COLO668 (cell line): ENCODE results near the gene RAB40B.
"Not testable (repeated sequence)": the region's sequence is repeated elsewhere in the genome, so short reads cannot be mapped to it uniquely, and the experiment has no call there.

Experiments used
- DNase-seq: peaks from one replicate; lab custom pipeline; 2025; ENCODE audit not compliant: unreplicated experiment; lab: John Stamatoyannopoulos, UW

RAB40B gene

DNA sequence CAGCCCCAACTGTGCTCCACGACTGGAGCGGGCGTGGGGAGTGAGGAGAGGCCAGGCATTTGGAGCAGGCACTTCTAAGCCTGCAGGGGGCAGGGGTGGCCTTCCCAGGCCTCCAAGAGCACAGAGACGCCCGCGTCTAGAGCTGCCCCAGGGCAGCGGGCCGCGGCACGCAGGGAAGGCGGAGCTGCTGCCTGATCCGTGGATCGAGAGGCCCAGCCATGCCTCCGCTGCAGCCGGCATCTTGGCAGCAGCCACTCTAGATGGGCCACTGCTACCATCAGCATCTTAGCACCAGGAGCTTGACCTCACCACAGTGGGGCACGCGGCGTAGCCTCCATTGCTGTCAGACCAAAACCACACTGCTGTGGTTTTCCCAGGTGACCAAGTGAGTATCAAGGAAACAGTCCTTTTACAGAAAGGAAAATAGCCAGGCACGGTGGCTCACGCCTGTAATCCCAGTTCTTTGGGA lies 29.8 kb downstream of the RAB40B start:
- DNase-seq, result peak; percentile 67

DNA sequence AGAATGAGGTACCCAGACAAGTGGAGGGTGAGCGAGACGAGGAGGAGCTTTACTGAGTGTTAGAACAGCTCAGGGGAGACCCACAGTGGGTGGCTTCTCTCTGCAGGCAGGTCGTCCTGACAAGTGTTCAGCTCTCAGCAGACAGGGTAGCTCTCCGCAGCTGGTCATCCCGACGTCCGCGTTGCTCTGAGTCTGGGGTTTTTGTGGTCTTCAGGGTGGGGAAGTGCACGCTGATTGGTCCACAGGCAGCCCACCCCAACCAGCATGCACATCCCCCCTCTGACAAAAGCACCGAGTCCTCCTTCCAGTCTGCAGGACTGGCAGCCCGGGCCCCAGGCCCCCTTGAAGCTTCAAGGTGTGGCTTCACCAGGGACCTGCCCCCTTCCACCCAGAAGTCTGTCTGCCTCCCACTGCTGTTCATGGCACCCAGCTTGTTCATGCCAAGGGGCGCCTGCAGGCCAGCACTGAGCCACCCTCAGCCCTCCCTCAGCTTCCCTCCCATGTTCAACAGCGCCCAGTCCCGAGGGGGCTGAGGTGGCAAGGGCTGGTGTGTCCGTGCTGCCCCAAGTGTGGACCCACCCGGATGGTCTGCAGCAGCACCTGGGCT lies 30.4 kb downstream of the RAB40B start:
- DNase-seq, result no peak

DNA sequence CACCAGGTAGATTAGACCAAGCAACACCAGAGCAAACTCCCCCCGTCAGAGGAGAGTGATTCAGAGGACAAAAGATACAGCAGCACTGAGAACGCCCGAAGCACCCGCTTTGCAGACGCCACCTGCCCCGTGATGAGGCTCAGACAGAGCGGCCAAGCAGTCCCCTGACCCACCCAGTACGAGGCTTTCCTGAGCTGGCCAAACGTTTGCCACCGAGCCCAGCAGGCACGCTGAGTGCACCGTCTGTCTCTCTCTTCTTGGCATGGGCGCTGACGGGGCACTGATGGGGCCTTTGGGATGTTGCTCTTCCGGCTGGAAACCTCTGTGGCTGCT lies 30.9 kb downstream of the RAB40B start:
- DNase-seq, result no peak

DNA sequence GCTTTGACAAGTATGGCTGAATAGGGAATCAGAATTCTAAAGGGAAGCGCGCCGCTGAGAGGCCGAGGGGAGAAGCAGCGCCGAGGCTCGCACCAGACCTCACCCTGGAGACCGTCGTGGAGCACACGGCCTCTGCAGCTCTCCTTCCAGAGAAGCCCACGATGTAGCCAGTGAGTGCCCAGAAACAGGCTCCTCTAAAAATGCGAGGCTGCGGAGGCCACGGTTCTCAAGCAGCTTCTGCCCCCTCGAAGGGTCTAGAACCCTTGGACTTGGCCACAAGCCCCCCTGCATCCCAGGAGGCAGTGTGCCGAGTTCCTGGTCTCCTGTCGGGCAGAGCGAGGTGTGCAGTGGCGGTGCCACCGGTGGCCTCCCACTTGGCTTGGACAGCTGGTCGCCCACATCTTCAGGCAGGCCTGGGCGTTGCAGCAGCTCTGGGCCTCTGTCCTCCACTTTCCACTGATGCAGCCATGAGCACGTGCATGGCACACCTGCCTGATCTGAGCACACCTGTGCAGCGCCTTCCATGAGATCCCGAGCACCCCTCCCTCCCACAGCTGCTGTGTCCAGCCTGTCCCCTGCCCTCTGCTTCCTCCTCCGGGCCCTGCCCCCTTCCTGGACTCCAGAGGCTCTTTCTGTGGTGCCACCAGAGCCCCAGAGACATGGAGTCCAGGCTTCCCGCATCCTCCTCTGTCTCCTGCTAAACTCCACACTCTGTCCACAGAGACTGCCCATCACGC lies 31.4 kb downstream of the RAB40B start:
- DNase-seq, result no peak

DNA sequence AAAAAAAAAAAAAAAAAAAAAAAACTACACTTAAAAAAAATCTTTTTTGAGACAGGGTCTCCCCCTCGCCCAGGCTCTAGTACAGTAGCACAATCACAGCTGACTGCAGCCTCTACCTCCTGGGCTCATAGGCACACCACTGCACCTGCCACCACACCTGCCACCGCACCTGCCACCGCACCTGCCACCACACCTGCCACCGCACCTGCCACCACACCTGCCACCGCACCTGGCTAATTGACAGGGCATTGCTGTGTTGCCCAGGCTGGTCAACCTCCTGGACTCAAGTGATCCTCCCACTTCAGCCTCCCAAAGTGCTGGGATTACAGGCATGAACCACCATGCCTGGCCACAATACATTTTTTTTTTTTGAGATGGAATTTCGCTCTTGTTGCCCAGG lies 32.6 kb downstream of the RAB40B start:
- DNase-seq, result no peak

DNA sequence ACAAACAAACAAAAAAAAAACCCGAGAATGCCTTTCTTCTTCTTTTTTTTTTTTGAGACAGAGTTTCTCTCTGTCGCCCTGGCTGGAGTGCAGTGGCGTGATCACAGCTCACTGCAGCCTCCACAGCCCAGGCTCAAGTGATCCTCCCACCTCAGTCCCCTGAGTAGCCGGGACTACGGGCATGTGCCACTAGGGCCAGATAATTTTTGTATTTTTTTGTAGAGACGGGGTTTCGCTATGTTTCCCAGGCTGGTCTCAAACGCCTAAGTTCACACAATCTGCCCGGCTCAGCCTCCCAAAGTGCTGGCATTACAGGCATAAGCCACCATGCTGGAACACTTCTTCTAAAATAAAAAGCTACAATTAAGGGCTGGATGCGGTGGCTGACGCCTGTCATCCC lies 33.3 kb downstream of the RAB40B start:
- no peak for DNase-seq

DNA sequence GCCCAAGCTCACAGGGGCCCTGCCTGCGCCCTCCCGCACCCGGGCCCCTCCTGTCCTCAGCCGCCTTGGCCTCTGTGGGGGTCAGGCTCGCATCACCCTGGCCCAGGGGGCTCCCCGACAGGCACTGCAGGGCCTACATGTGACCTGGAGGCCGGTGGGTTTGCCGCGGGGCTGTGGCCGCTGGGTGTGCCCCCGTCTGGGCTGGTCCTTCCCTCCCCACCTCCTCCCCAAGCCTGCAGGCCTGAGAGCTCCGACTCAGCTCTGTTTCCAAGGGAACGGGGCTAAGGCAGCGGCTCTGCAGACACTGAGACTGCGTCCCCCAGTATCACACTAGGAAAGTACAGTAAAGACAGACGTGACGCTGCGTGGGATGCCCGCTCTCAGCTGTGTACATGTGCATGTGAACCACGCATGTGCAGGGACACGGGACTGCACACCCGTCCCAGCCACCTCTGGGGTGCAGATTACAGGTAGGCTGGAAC lies 33.8 kb downstream of the RAB40B start:
- no peak for DNase-seq

DNA sequence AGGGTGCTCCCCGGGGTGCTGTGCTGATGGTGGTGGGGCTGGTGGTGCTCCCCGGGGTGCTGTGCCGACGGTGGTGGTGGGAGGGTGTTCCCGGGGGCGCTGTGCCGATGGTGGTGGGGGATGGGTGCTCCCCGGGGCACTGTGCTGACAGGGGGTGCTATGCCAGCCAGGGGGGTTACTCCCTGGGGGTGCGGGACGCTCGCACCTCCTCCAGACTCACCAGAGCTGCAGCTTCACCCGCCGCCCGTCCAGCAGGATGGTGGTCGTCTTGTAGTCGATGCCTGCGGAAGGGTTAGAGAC lies 34.3 kb downstream of the RAB40B start:
- no peak for DNase-seq

DNA sequence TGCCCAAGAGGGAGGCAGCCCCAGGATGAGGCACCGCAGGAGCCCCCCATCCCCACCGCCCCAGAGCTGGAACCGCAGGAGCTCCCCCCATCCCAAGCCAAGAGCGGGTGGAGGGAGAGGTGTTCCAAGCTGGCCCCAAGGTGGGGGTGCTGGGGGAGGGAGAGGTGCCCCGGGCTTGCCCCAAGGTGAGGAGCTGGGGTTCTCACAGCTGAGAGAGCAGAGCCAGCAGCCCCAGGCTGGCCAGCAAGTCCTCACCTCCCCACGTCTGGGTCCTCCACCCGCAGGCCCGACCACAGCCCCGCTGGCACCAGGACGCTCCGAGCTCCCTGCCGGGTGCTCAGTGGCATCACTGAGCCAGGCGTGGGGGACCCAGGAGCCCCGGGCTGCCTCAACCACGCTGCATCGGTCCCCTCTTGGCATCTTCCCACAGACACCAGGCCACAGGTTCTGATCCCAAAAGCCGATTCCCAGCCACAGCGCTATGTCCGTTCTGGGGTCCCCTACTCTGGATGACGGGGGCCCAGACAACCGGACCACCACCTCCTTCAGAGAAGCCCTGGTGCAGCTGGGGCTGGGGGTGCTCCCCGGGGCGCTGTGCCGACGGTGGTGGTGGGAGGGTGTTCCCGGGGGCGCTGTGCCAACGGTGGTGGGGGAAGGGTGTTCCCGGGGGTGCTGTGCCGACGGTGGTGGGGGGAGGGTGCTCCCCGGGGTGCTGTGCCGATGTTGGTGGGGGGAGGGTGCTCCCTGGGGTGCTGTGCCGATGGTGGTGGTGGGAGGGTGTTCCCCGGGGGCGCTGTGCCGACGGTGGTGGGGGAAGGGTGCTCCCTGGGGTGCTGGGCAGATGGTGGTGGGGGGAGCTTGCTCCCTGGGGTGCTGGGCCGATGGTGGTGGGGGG lies 34.9 kb downstream of the RAB40B start:
- DNase-seq, result no peak

DNA sequence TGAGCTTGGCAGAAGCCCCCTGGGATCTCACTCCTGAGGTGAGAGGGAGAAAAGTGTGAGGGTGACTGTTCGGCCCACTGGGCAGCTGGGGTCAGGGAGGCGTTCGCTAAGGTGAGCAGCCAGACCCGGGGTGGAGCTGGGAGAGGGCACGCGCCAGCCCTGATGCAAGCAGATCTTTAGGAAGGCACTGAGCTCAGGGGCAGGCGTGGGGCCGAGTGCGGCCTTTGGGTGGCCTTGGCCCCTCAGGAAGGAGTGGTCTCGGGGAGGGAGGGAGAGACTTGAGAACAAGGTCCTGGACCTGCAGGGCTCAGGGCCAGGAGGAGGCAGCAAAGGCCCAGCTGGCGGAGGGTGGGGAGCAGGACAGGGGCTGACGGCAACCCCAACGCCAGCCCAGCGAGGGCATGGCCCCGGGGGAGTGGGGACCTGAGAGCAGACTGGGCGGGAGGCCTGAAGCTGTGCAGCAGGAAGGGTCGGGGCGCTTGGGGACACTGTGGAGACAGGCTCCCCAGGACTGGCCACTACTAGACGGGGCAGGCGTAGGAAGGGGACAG lies 35.7 kb downstream of the RAB40B start:
- no peak for DNase-seq

DNA sequence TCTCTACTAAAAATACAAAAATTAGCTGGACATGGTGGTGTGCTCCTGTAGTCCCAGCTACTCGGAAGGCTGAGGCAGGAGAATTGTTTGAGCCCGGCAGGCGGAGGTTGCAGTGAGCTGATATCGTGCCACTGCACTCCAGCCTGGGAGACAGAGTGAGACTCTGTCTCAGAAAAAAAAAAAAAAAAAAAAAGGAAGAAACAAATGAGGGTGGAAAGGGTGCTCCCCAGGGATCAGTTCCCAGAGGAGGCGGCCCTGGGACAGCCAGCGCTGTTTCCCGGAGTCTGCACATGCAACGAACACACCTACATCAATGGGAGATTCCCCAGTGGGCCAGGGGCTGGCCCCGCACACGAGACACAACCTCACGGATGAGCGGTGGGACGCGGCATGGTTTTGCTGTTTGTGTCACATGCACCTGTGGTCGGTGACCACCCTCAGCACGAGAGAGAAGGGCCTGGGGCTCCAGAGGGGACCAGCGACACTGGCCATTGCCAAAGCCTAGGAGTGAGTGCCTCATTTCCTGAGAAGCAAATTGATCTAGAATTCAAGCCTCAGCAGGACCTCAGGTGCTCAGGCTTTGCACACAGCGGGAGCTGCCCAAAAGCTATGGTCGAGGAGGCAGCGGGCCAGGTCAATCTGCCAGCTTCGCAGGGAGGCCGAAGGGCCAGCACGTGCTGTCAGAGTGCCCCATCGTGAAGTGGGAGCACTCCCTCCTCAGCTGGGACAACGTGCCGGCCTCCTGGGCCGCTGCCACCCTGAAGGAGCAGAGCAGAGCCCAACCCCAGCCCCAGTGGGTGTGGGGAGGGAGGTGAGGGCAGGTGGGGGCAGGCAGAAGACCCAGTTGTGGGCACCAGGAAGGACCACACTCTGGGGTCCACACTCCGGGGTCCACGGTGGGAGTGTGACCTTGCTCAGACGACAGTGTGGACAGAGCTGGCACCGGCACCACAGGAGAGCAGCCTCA lies 36.5 kb downstream of the RAB40B start:
- no peak for DNase-seq

DNA sequence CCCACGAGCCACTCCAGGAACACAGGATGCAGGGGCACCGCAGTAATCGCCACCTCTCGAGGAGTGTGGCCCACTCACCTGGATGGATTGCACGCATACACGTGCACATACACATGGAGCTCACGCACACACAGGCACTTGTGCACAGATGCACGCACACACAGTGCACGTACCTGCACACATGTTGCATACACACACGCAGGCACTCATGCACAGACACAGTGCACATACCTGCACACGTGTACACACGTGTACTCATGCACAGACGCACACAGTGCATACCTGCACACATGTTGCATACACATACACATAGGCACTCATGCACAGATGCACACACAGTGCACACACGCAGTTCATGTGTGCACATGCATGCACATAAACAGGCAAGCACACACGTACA lies 38.6 kb downstream of the RAB40B start:
- DNase-seq, result no peak

DNA sequence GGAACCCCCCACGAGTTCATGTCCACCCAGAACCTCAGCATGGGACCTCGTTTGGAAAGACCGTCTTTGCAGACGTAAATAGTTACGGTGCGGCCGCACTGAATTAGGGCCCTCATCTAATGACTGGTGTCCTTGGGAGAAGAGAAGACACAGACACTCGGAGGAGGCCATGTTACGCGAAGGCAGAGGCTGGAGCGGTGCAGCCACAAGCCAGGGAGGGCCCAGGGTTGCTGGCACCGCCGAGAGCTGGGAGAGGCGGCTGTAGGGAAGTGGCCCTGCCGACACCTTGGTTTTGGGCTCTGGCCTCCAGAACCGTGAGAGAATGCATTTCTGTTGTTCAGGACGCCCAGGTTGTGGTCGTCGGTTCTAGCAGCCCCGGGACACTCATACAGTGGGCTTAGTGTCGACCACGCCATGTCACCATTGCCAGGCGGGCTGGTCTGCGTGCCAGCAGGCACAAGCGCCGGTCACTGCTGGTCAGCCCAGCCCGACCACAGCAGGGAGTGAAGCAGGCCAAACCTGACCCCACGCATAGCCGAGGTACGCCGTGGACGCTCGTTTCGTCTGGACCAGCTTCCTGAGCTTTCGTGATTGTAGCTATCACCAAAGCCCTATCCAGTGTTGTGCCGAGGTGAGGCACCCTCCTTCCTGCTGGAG lies 39.6 kb downstream of the RAB40B start:
- DNase-seq, result no peak

DNA sequence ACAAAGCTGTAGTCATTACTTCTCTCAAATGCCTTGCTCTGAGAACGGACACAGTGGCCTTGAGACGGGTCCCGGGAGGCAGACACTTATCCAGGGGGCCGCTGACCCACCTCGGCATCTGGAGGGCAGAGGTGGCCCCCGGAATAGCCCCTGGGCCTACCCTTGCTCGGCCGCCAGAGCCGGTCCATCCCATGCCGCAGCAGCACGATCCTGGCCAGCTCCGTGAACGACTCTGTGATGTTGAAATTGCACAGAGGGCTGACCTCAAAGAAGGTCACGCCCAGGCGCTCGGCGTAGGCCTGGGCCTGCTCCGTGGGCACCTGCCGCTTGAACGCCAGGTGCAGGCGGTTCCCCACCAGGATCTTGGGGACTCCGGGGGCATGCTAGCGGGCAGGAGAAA lies 40.2 kb downstream of the RAB40B start:
- no peak for DNase-seq

DNA sequence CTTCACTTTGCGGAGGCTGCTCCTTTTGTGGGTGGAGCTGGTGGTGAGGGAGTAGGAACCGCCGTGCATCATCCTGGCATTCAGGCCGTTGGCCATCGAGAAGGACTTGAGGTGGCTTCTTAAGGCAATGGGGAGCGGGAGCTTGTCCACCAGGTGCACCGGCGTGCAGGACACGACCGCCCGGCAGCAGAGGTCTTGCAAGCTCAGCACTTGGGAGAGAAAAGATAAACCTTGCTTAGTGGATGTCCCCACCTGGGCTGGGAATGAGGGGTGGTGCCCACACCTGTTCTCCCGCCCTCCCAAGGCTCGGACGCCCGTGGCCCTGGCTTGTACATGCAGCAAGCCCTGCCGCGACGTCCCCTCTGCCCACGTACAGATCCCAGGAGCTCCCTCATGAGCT lies 40.6 kb downstream of the RAB40B start:
- DNase-seq, result no peak

DNA sequence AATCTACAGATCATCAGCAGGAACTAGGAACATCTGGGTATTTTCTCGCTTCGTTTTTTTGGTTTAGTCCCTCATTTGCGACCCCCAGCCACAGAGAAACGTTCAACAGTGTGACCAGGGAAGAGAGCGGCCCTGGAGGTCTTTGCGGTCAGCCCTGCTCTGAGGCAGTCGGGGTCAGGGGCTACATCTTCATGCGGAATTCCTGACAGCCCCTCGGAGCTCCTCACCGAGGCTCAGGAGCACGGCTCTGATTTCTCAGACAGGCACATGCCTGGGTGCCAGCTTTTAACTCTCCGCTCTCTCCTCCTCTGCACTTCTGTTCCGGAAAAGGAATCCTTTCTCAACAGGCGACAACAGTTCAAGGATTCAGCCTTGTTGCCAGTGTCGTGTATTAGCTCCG lies 42.2 kb downstream of the RAB40B start:
- DNase-seq, result no peak

DNA sequence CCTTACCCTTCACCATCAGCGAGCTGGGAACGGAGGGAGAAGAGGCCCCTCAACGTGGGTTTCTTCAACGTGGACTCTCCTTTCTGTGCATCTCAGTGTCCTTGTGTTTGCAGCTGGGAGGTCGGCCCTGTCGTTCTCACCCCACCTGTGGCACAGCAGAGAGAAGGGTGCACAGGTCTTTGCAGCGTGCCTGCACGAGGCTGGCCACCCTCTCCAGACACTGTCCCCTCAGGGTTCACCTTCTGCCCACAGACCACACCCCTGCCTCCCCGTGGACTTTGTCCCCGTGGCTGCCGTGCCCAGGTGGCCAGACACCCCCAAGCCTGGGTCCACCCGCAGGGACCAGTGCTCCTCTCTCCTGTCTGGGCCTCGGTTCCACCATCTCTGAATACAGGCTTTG lies 43.0 kb downstream of the RAB40B start:
- DNase-seq, result no peak

DNA sequence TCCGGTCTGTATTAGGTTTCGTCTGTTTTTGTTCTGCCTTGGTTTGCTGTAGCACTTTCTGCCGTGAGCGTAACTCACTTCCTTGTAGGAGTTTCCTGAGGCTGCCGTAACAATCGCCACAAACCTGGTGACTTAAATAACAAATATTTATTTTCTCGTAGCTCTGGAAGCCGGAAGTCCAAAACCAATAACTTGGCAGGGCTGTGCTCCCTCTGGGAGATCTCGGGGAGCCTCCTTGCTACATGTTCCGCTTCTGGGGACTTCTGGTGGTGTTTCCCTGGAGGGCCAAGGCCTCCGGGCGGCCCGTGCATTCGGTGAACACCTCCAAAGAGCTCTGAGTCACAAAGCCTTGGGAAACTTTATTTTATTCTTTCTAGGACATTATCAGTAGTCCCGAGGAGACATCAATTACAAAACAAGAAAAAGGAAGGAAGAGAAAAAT lies 43.4 kb downstream of the RAB40B start:
- DNase-seq, result peak; percentile 5

DNA sequence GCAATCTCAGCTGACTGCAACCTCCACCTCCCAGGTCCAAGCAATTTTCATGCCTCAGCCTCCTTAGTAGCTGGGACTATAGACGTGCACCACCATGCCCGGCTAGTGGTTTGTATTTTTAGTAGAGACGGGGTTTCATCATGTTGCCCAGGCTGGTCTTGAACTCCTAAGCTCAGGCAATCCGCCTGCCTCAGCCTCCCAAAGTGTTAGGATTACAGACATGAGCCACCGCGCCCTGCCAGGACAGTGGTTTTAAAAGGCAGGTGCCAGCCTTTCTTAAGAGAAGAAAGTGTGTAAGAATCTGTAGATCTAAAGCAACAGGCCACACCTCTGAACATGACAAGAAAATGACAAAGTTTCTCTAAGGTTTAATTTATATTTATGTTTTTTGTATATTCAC lies 43.9 kb downstream of the RAB40B start:
- not testable (repeated sequence) for DNase-seq
